HG03175 (cell line): ENCODE measurements around the gene ZMIZ2.
"Not testable (repeated sequence)": the region's sequence is repeated elsewhere in the genome, so short reads cannot be mapped to it uniquely, and the experiment has no call there.

ENCODE experiments used
- ATAC-seq: cut with Tn5 transposase; IDR thresholded peaks from one replicate; pipeline ENCODE4 v1.9.1; 2021; ENCODE audit warnings: mild to moderate bottlenecking, moderate library complexity; ENCODE audit not compliant: unreplicated experiment

Gene ZMIZ2

DNA sequence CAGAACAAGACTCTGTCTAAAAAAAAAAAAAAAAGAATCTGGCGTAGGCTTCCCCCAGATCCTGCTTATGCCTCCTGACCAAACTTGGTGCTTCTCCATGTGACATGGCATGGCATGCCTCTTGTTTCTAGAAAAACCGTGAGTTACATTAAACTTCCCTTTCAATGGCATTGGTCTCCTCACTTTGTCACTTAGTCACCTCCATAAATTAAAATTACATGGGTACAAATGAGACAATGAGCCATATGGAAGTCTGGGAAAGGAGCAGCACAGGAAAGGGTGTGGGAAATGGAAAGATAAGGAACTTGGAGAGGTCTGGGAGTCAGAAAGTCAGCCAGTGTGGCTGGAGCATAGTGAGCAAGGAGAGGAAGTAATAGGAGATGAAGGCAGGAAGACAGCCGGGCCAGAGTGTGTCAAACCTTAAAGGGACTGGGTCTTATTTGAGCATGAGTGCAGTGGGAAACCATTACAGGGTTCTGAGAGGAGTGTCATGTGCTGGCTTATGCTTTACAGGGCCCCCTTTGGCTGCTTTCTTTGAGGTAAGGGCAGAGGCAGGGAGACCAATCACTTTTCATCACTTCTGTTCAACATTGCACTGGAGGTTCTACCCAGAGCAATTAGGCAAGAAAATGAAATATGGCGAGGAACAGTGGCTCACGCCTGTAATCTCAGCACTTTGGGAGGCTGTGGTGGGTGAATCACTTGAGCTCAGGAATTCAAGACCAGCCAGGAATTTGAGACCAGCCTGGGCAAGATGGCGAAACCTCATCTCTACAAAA, 21.3 kb upstream of the ZMIZ2 start:
- no peak for ATAC-seq

DNA sequence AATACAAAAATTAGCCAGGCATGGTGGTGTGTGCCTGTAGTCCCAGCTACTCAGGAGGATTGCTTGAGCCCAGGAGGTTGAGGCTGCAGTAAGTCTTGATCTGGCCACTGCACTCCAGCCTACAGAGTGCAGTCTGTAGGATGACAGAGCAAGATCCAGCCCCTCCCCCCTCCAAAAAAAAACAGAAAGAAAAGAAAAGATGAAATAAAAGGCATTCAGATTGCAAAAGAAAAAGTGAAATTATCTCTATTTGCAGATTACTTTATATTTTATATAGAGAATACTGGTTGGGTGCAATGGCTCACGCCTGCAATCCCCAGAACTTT, 20.7 kb upstream of the ZMIZ2 start:
- ATAC-seq, result no peak

GRCh38 chr7:44729949-44730590, 18.6 kb upstream of the ZMIZ2 start:
- no peak for ATAC-seq

DNA sequence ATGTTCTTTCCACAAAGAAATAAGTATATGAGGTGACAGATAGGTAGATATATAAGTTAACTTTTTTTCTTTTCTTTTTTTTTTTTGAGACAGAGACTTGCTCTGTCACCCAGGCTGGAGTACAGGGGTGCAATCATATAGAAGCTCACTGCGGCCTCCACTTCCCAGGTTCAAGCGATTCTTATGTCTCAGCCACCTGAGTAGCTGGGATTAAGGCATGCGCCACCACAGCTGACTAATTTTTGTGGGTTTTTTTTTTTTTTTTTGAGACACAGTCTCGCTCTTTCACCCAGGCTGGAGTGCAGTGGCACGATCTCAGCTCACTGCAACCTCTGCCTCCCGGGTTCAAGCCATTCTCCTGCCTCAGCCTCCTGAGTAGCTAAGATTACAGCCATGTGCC, 15.7 kb upstream of the ZMIZ2 start:
- not testable (repeated sequence) for ATAC-seq

DNA sequence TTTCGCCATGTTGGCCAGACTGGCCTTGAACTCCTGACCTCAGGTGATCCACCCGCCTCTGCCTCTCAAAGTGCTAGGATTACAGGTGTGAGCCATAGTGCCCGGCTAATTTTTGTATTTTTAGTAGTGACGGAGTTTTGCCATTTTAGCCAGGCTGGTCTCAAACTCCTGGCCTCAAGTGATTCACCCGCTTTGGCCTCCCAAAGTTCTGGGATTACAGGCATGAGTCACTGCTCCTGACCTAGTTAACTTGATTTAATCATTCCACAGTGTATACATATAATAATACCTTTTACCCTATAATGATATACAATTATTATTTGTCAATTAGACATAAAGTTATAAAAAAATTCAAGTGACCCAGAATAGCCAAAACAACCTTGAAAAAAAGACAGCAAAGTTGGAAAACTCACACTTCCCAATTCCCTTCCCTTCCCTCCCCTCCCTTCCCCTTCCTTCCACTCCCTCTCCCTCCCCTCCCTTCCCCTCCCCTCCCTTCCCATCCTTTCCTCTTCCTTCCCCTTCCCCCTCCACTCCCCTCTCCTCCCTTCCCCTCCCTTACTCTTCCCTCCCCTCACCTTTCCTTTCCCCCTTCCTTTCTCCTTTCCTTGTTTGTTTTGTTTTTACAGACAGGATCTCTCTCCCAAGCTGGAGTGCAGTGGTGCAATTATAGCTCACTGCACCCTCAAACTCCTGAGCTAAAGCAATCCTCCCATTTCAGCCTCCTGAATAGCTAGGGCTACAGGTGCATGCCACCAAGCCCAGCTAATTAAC, 14.8 kb upstream of the ZMIZ2 start:
- no peak for ATAC-seq

GRCh38 chr7:44735403-44736165, 13.1 kb upstream of the ZMIZ2 start:
- peak; percentile 67 for ATAC-seq

GRCh38 chr7:44736896-44737295, 11.8 kb upstream of the ZMIZ2 start:
- no peak for ATAC-seq

DNA sequence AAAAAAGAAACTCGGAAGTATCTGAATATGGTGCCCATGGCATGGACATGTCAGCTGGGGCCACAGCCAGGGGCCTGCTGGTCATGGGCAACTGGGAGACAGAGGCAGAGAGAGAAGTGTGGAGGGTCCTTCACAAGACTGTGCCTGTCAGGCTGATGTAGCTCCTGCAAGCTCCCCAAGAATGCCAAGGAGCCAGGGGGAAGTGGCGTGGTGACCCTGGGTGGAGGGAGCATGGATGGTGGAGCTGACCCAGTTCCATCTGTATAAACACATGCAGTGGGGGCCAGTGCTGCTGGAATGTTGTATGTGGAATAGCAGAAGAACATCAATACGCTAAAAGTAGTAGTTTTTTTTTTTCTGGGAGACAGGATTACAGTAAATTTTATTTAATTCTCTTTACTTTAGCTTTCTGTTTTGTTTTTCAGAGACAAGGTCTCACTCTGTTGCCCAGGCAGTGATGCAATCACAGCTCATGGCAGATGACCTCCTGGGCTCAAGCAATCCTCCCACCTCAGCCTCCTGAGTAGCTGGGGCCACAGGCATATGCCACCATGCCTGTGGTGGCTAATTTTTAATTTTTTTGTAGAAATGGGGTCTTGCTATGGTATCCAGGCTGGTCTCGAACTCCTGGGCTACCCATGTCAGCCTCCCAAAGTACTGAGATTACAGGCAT, 10.5 kb upstream of the ZMIZ2 start:
- ATAC-seq, result no peak

DNA sequence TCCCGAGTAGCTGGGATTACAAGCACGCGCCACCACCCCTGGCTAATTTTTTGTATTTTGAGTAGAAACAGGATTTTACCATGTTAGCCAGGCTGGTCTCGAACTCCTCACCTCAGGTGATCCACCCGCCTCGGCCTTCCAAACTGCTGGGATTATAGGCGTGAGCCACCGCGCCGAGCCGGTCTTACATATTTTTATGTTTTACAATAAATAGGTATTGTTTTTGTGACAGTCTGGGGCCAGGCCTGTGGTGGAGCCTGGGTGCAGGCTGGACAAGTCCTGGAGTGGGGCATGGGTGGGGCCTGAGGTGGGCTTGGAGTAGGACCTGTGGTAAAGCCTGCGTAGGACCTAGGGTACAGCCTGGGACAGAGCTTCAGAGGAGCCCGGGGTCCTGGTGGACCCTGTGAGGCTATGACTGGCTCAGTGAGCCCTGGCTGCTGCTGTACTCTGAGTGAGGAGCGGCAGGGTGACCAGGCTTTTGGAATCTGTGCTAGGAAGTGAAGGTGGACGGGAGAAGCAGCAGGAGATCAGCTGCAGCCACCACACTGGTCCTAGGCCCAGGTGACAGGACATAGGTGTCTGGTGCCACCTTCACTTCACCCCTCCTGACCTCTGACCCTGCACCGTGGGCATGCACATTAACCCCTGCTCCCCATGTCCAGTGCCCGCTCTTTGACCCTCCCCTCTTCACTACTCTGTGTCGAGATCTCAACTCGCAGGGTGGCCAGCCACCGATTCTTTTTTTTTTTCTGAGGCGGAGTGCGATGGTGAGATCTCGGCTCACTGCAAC, 9.6 kb upstream of the ZMIZ2 start:
- no peak for ATAC-seq

- ATAC-seq, result no peak
Measured at GRCh38 chr7:44740055-44740454, 8.6 kb upstream of the ZMIZ2 start.

DNA sequence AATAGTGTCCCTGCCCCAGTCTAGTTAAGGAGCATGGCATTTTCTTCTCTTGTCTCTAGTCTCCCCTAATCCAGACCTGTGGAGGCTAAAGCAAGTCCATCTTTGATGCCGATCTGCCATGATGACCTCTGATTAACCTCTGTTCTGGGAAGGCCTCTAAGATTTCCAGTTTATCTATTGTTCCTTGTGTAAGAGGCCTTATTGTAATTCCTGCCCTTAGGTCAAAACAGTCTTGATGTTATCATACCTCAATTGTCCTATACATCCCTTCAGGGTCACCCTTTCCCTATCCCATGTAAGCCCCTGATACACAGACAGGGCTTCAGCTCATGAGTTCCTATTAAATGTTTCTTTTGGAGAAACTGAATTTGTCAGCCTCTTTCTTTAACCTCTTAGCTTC, 4.9 kb upstream of the ZMIZ2 start:
- ATAC-seq, result no peak

GRCh38 chr7:44748948-44749731, 493 bp downstream of the ZMIZ2 start:
- ATAC-seq, result peak; percentile 25

- no peak for ATAC-seq
Measured at GRCh38 chr7:44749992-44750391, 1.3 kb downstream of the ZMIZ2 start.

DNA sequence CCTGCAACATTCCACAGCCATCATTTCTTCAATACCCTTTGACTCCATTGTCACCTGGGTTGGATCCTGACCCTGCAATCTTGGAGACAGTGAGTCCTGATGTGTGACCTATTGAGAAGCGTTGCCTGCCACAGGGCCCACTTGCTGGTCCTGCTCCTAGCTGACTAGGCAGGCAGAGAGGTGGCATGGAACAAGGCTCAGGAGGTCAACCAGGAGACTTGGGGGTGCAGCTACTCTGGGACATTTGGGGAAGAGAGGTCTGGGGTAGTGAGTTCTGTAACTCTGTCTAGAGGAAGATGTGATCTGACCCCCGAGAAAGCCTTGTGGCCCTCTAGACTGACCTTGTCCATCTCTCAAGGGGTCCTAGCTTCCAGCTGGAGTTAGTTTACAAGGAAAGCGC, 1.8 kb downstream of the ZMIZ2 start:
- no peak for ATAC-seq

GRCh38 chr7:44750921-44751571, 2.4 kb downstream of the ZMIZ2 start:
- peak; percentile 38 for ATAC-seq

- ATAC-seq, result no peak
Measured at GRCh38 chr7:44752822-44753221, 4.2 kb downstream of the ZMIZ2 start.

GRCh38 chr7:44754802-44755697, 6.4 kb downstream of the ZMIZ2 start:
- no peak for ATAC-seq
